HEK293T (cell line): ENCODE measurements around the gene SIT1.
A peak's percentile ranks its signal among the peaks of the same experiment; 100 is the strongest.
"Not testable (repeated sequence)": the region's sequence is repeated elsewhere in the genome, so short reads cannot be mapped to it uniquely, and the experiment has no call there.

Experiments used
- CTCF ChIA-PET: fragments of 350-600 bp; formaldehyde crosslinking; extraction: SDS; loops from one replicate; lab custom pipeline; 2021; ENCODE audit warnings: antibody characterized with exemption, inconsistent platforms; lab: Yijun Ruan, JAX
- POLR2A ChIA-PET: fragments of 350-600 bp; formaldehyde crosslinking; extraction: SDS; loops from one replicate; lab custom pipeline; 2020; ENCODE audit warnings: antibody characterized with exemption, inconsistent platforms; lab: Yijun Ruan, JAX
- DNase-seq: peaks from one replicate; pipeline ENCODE4 v3.0.0; 2012; ENCODE audit warnings: mixed read lengths; ENCODE audit errors: extremely low spot score
- ARNT ChIP-seq: fragments of 450-650 bp; IDR thresholded peaks from 2 replicates; pipeline ENCODE4 v1.6.1; 2017; ENCODE audit warnings: mild to moderate bottlenecking
- BHLHE40 ChIP-seq: fragments of 450-650 bp; IDR thresholded peaks from 2 replicates; pipeline ENCODE4 v1.6.1; 2016; ENCODE audit warnings: mild to moderate bottlenecking, moderate library complexity, borderline replicate concordance
- CTBP1 ChIP-seq: fragments of 450-650 bp; IDR thresholded peaks from 2 replicates; pipeline ENCODE4 v1.6.1; 2016; ENCODE audit warnings: borderline replicate concordance
- ELF4 ChIP-seq: fragments of 450-650 bp; IDR thresholded peaks from 2 replicates; pipeline ENCODE4 v1.6.1; 2017; ENCODE audit warnings: antibody characterized with exemption
- FOXA1 ChIP-seq: fragments of 450-650 bp; IDR thresholded peaks from 2 replicates; pipeline ENCODE4 v1.6.1; 2016; ENCODE audit warnings: mild to moderate bottlenecking
- FOXK2 ChIP-seq: fragments of 450-650 bp; IDR thresholded peaks from 2 replicates; pipeline ENCODE4 v1.6.1; 2016; ENCODE audit warnings: mild to moderate bottlenecking
- FOXM1 ChIP-seq: fragments of 450-650 bp; IDR thresholded peaks from 2 replicates; pipeline ENCODE4 v1.6.1; 2017; ENCODE audit warnings: mild to moderate bottlenecking, borderline replicate concordance
- HDGF ChIP-seq: fragments of 450-650 bp; IDR thresholded peaks from 2 replicates; pipeline ENCODE4 v1.6.1; 2017; ENCODE audit warnings: antibody characterized with exemption, borderline replicate concordance
- L3MBTL2 ChIP-seq: fragments of 450-650 bp; conservative IDR thresholded peaks from 2 replicates; pipeline ENCODE4 v1.6.1; 2016; ENCODE audit warnings: mild to moderate bottlenecking
- LEF1 ChIP-seq: fragments of 450-650 bp; IDR thresholded peaks from 2 replicates; pipeline ENCODE4 v1.6.1; 2017; ENCODE audit warnings: mild to moderate bottlenecking, borderline replicate concordance
- NFRKB ChIP-seq: fragments of 450-650 bp; IDR thresholded peaks from 2 replicates; pipeline ENCODE4 v1.6.1; 2016; ENCODE audit warnings: mild to moderate bottlenecking, moderate library complexity
- SP1 ChIP-seq: fragments of 450-650 bp; IDR thresholded peaks from 2 replicates; pipeline ENCODE4 v1.6.1; 2017
- SUZ12 ChIP-seq: fragments of 450-650 bp; IDR thresholded peaks from 2 replicates; pipeline ENCODE4 v1.6.1; 2016; ENCODE audit warnings: mild to moderate bottlenecking
- TARDBP ChIP-seq: fragments of 450-650 bp; IDR thresholded peaks from 2 replicates; pipeline ENCODE4 v1.6.1; 2016
- ZNF384 ChIP-seq: fragments of 450-650 bp; IDR thresholded peaks from 2 replicates; pipeline ENCODE4 v1.6.1; 2016
- TF ChIP-seq, protein P1 (sequence below): fragments of 450-650 bp; IDR thresholded peaks from 2 replicates; pipeline ENCODE4 v1.6.1; 2016

The SIT1 gene

DNA sequence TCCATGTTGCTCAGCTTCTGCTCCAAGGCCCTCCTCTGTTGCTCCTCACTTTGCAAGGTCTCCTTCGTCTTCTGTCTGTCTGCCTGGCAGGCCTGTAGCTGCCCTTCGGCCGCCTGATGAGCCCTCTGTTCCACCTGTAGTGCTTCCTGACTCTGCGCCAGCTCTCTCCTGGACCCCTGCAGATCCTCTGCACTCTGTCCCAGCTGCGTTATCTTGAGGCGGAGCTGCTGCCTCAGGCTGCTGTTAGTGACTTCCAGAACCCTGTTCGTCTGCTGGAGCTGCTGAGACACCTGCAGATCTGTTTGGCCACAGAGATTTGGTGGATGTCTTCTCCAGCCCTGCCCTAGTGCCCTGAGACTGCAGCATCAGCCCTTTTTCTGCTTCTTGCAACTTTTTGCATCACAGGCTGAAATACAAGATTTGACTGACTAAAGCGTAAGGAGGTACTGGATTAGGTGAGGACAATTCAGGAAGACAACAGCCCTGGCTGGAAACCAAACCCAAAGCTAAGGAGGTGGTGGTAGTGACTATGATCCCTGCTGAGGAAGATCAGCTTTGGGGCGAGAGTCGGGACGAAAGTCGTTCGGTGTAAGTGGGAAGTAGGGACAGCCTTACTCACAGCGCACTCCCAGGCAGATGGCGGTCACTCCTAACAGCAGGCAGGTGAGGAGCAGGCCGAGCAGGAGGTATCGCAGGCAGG lies 34.6 kb downstream of the SIT1 start:
- no peak for DNase-seq
- TF ChIP-seq SP1 (no peak), FOXM1 (no peak), TARDBP (no peak), HDGF (no peak), ZNF384 (no peak), ELF4 (no peak), L3MBTL2 (no peak), NFRKB (no peak), ARNT (no peak), SUZ12 (no peak), CTBP1 (no peak), FOXA1 (no peak)
- TF ChIP-seq, protein P1, sequence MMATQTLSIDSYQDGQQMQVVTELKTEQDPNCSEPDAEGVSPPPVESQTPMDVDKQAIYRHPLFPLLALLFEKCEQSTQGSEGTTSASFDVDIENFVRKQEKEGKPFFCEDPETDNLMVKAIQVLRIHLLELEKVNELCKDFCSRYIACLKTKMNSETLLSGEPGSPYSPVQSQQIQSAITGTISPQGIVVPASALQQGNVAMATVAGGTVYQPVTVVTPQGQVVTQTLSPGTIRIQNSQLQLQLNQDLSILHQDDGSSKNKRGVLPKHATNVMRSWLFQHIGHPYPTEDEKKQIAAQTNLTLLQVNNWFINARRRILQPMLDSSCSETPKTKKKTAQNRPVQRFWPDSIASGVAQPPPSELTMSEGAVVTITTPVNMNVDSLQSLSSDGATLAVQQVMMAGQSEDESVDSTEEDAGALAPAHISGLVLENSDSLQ: no peak
- POLR2A ChIA-PET: interaction anchor here (1.3 kb wide), 1 partner anchor 13 kb away, joined by 3 read pairs; no protein-coding TSS in a partner anchor
- CTCF ChIA-PET: no interaction called here

DNA sequence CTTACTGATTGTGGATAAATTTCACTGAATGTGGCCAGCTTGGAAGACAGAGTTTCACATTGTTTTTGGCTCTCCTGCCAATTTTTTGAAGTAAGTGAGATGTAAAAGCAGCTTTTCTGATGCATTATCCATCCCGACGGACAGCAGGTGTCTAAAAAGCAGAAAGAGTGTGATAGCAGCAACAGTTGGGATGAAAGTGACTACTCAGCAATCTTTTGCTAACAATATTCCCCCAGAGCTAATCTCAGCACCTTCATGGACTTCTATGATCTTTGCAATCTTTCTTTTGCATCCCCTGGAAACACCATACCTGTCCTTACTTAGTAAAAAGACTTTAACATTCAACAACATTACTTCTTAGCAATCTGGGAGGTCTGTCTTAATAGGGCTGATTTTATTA lies 37.9 kb downstream of the SIT1 start:
- no peak for DNase-seq
- ChIA-PET CTCF (interaction anchor here (0.7 to 1.1 kb wide), 2 partner anchors 119 to 352 kb away, joined by 4 read pairs; partner anchors contain the start of gene TLN1), POLR2A (interaction anchor here (0.5 kb wide), 1 partner anchor 216 kb away, joined by 3 read pairs; the partner anchor contains the start of gene FAM221B)
- no peak for TF ChIP-seq SUZ12
- TF ChIP-seq FOXA1: no peak
- no peak for TF ChIP-seq CTBP1
- no peak for TF ChIP-seq SP1
- no peak for TF ChIP-seq ZNF384
- no peak for TF ChIP-seq NFRKB
- no peak for TF ChIP-seq ELF4

GRCh38 chr9:35612066-35612465 lies 38.7 kb downstream of the SIT1 start:
- CTCF ChIA-PET: interaction anchor here (1.1 kb wide), 1 partner anchor 120 kb away, joined by 4 read pairs; the partner anchor contains the start of gene TLN1
- DNase-seq: not testable (repeated sequence)
- POLR2A ChIA-PET: interaction anchor here (0.5 kb wide), 1 partner anchor 217 kb away, joined by 3 read pairs; the partner anchor contains the start of gene FAM221B

- peak; percentile 58 for DNase-seq
- POLR2A ChIA-PET: interaction anchor here (0.8 kb wide), 1 partner anchor 8 kb away, joined by 3 read pairs; no protein-coding TSS in a partner anchor
- CTCF ChIA-PET: interaction anchor here (0.6 to 1.1 kb wide), 5 partner anchors 14 to 58 kb away, joined by 3 to 9 read pairs (median 4); no protein-coding TSS in a partner anchor
- TF ChIP-seq HDGF: no peak
- TF ChIP-seq, protein P1: peak; percentile 52
Measured at GRCh38 chr9:35611230-35611797, 39.4 kb downstream of the SIT1 start.

- TF ChIP-seq FOXM1 (no peak), BHLHE40 (no peak), ARNT (no peak), SP1 (no peak), FOXA1 (no peak), FOXK2 (no peak), SUZ12 (no peak), ZNF384 (no peak), CTBP1 (no peak)
- DNase-seq: no peak
- ChIA-PET POLR2A (interaction anchor here (1.9 kb wide), 1 partner anchor 48 kb away, joined by 4 read pairs; the partner anchor contains the start of gene RMRP), CTCF (no interaction called here)
Measured at GRCh38 chr9:35609820-35610163, 40.9 kb downstream of the SIT1 start.

DNA sequence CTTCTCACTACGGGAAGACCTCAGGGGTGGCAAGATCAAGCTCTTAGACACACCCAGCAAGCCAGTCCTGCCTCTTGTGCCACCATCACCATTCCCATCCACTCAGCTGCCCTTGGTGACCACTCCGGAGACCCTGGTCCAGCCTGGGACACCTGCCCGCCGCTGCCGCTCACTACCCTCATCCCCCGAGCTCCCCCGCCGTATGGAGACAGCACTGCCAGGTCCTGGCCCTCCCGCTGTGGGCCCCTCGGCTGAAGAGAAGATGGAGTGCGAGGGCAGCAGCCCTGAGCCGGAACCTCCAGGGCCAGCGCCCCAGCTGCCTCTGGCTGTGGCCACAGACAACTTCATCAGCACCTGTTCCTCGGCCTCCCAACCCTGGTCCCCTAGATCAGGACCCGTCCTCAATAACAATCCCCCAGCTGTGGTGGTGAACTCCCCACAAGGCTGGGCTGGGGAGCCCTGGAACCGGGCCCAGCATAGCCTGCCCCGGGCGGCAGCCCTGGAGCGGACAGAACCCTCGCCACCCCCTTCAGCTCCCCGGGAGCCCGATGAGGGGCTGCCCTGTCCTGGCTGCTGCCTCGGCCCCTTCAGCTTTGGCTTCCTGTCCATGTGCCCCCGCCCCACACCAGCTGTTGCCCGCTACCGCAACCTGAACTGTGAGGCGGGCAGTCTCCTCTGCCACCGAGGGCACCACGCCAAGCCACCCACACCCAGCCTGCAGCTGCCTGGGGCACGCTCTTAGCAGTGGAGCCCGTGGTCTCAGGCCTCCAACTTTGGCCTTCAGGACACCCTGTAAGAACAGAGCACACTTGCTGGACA lies 41.5 kb downstream of the SIT1 start:
- CTCF ChIA-PET: no interaction called here
- DNase-seq: no peak
- POLR2A ChIA-PET: interaction anchor here (1.9 kb wide), 1 partner anchor 48 kb away, joined by 4 read pairs; the partner anchor contains the start of gene RMRP
- TF ChIP-seq NFRKB (no peak), SUZ12 (no peak), LEF1 (no peak), SP1 (no peak)
- TF ChIP-seq, protein P1: no peak
